HepG2 (cell line): ENCODE results near the gene LENG1. TPM values are rescaled to one million over a fixed set of nuclear protein-coding genes. Genes with fewer than 3 reads are reported as not detected.

ENCODE experiments used
- DPF2 ChIP-seq: sonication (generic); formaldehyde crosslinking; IDR thresholded peaks from 2 replicates; pipeline ENCODE4 v1.4.0; 2020; ENCODE audit warnings: mild to moderate bottlenecking, low read depth, missing genetic modification reagents, borderline replicate concordance
- HDAC2 ChIP-seq: sonication (generic); formaldehyde crosslinking; IDR thresholded peaks from 2 replicates; pipeline ENCODE4 v1.4.0; 2020; ENCODE audit warnings: missing genetic modification reagents
- MIXL1 ChIP-seq: IDR thresholded peaks from 2 replicates; pipeline ENCODE4 v1.6.1; 2016
- PAX8 ChIP-seq: sonication (generic); formaldehyde crosslinking; IDR thresholded peaks from 2 replicates; pipeline ENCODE4 v1.8.0; 2022; ENCODE audit warnings: mild to moderate bottlenecking, missing genetic modification reagents, borderline replicate concordance
- RAD21 ChIP-seq: fragments of 450-650 bp; formaldehyde crosslinking; IDR thresholded peaks from 2 replicates; pipeline ENCODE4 v1.5.0; 2020; ENCODE audit warnings: mild to moderate bottlenecking
- SIN3B ChIP-seq: fragments of 150-350 bp; IDR thresholded peaks from 2 replicates; pipeline ENCODE4 v1.6.1; 2014; ENCODE audit warnings: low read length
- SUZ12 ChIP-seq: fragments of 150-350 bp; IDR thresholded peaks from 2 replicates; pipeline ENCODE4 v1.6.1; 2014; ENCODE audit warnings: low read depth, low read length
- TSC22D2 ChIP-seq: sonication (generic); formaldehyde crosslinking; IDR thresholded peaks from 2 replicates; pipeline ENCODE4 v1.5.1; 2020; ENCODE audit warnings: missing genetic modification reagents, mild to moderate bottlenecking, borderline replicate concordance
- ZNF709 ChIP-seq: sonication (generic); formaldehyde crosslinking; IDR thresholded peaks from 2 replicates; pipeline ENCODE4 v1.5.0; 2020; ENCODE audit warnings: mild to moderate bottlenecking, missing genetic modification reagents
- ZNF781 ChIP-seq: sonication (generic); formaldehyde crosslinking; IDR thresholded peaks from 2 replicates; pipeline ENCODE4 v1.5.1; 2020; ENCODE audit warnings: borderline replicate concordance, mild to moderate bottlenecking, missing genetic modification reagents; ENCODE audit errors: not compliant biosample characterization
- polyA plus RNA-seq, 8 experiments: library from polyadenylated mRNA; depleted of rRNA in 3 of 8; stranded (reverse) in 7 of 8; unstranded in 1 of 8; fragments of >200 nt; fragmentation: Illumina TruSeq in 4 of 8; extraction: Trizol in 4 of 8; gene quantifications; 2 replicates each; pipeline versions ENCODE4 v1.2.1 to v1.2.3, GENCODE V29; 2011 to 2016; ENCODE audit warnings: low read depth in 4 of 8, missing spikeins in 1 of 8, mixed read lengths in 1 of 8; ENCODE audit not compliant: insufficient read depth in 1 of 8
- total RNA-seq, 5 experiments: library from RNA; depleted of rRNA; stranded (reverse); fragments of >200 nt; fragmentation: Illumina TruSeq; extraction: Trizol; gene quantifications; 2 replicates each; pipeline ENCODE4 v1.2.3, GENCODE V29; 2016; ENCODE audit warnings: low read depth in 1 of 5
- TF ChIP-seq, protein P1 (sequence below): IDR thresholded peaks from 2 replicates; pipeline ENCODE4 v1.6.1; 2012; ENCODE audit warnings: low read length, improper control_type of control experiment
- TF ChIP-seq, protein P2 (sequence below): IDR thresholded peaks from 2 replicates; pipeline ENCODE4 v1.6.1; 2018; ENCODE audit warnings: missing genetic modification reagents, mild to moderate bottlenecking, missing compliant biosample characterization
- TF ChIP-seq, protein P3 (sequence below): sonication (generic); formaldehyde crosslinking; IDR thresholded peaks from 2 replicates; pipeline ENCODE4 v1.4.0; 2020; ENCODE audit warnings: mild to moderate bottlenecking, missing genetic modification reagents
- TF ChIP-seq, protein P4 (sequence below): sonication (generic); formaldehyde crosslinking; IDR thresholded peaks from 2 replicates; pipeline ENCODE4 v1.4.0; 2020; ENCODE audit warnings: mild to moderate bottlenecking, low read depth, missing genetic modification reagents
- TF ChIP-seq, protein P5 (sequence below): sonication (generic); formaldehyde crosslinking; IDR thresholded peaks from 2 replicates; pipeline ENCODE4 v1.8.1; 2023; ENCODE audit warnings: mild to moderate bottlenecking, missing genetic modification reagents

LENG1 gene
- total and polyA plus RNA-seq, 2 of the 13 experiments (the other 11 are each of a cell fraction or from before 2014, with no cell fraction given) = 1.8 to 3.8 TPM

DNA sequence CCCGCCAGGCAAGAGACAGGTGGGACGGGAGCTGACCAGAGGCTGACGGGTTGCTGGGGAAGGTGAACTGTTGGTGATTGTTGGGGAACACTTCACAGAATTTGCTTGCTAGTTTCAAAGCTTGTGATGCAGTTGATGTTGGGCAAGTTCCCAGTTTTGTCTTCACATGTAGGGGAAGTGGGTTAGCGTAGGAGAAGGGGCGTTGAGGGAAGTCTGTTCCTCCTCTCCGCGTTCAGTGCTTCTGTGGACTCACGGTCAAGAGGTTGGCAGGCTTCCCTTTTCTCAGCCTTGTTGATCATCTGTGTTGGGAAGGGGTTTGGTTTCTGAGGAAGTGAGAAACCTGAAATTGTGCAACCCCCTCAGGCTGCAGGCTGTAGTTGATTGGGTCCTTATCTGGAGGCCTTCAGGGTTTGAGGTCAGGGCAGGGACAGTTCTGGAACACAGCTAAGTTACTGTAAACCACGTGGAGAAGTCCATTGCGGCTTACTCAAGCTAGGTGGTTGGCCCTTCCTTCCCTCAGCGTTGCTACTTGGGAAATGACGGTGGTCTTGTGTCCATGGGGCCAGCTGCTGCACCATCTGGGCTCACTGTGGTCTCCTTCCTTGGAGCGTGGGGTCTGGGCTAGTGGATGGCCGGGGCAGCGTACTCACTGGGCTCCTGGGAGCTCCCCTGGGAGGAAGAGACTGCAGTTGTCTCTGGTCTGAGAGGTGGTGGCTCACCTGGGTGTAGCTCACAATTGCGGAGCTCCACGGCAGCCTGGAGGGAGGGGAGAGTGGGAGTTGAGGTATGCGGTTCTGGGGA lies 48.7 kb upstream of the LENG1 start (continued):
- TF ChIP-seq, protein P1, sequence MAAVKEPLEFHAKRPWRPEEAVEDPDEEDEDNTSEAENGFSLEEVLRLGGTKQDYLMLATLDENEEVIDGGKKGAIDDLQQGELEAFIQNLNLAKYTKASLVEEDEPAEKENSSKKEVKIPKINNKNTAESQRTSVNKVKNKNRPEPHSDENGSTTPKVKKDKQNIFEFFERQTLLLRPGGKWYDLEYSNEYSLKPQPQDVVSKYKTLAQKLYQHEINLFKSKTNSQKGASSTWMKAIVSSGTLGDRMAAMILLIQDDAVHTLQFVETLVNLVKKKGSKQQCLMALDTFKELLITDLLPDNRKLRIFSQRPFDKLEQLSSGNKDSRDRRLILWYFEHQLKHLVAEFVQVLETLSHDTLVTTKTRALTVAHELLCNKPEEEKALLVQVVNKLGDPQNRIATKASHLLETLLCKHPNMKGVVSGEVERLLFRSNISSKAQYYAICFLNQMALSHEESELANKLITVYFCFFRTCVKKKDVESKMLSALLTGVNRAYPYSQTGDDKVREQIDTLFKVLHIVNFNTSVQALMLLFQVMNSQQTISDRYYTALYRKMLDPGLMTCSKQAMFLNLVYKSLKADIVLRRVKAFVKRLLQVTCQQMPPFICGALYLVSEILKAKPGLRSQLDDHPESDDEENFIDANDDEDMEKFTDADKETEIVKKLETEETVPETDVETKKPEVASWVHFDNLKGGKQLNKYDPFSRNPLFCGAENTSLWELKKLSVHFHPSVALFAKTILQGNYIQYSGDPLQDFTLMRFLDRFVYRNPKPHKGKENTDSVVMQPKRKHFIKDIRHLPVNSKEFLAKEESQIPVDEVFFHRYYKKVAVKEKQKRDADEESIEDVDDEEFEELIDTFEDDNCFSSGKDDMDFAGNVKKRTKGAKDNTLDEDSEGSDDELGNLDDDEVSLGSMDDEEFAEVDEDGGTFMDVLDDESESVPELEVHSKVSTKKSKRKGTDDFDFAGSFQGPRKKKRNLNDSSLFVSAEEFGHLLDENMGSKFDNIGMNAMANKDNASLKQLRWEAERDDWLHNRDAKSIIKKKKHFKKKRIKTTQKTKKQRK = no peak
- TF ChIP-seq ZNF781 (CRISPR knock-in tag) = no peak
- TF ChIP-seq TSC22D2 = 0 out of 2 replicates have a peak, but pooled peaks have one; percentile 32
- no peak for TF ChIP-seq RAD21
- TF ChIP-seq HDAC2 (CRISPR knock-in tag) = no peak
- TF ChIP-seq MIXL1 (CRISPR knock-in tag) = peak; percentile 15; the same call in 1 of the 2 replicates
- TF ChIP-seq, protein P2, sequence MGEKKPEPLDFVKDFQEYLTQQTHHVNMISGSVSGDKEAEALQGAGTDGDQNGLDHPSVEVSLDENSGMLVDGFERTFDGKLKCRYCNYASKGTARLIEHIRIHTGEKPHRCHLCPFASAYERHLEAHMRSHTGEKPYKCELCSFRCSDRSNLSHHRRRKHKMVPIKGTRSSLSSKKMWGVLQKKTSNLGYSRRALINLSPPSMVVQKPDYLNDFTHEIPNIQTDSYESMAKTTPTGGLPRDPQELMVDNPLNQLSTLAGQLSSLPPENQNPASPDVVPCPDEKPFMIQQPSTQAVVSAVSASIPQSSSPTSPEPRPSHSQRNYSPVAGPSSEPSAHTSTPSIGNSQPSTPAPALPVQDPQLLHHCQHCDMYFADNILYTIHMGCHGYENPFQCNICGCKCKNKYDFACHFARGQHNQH (CRISPR knock-in tag) = peak; percentile 39; the same call in 1 of the 2 replicates
- TF ChIP-seq, protein P3, sequence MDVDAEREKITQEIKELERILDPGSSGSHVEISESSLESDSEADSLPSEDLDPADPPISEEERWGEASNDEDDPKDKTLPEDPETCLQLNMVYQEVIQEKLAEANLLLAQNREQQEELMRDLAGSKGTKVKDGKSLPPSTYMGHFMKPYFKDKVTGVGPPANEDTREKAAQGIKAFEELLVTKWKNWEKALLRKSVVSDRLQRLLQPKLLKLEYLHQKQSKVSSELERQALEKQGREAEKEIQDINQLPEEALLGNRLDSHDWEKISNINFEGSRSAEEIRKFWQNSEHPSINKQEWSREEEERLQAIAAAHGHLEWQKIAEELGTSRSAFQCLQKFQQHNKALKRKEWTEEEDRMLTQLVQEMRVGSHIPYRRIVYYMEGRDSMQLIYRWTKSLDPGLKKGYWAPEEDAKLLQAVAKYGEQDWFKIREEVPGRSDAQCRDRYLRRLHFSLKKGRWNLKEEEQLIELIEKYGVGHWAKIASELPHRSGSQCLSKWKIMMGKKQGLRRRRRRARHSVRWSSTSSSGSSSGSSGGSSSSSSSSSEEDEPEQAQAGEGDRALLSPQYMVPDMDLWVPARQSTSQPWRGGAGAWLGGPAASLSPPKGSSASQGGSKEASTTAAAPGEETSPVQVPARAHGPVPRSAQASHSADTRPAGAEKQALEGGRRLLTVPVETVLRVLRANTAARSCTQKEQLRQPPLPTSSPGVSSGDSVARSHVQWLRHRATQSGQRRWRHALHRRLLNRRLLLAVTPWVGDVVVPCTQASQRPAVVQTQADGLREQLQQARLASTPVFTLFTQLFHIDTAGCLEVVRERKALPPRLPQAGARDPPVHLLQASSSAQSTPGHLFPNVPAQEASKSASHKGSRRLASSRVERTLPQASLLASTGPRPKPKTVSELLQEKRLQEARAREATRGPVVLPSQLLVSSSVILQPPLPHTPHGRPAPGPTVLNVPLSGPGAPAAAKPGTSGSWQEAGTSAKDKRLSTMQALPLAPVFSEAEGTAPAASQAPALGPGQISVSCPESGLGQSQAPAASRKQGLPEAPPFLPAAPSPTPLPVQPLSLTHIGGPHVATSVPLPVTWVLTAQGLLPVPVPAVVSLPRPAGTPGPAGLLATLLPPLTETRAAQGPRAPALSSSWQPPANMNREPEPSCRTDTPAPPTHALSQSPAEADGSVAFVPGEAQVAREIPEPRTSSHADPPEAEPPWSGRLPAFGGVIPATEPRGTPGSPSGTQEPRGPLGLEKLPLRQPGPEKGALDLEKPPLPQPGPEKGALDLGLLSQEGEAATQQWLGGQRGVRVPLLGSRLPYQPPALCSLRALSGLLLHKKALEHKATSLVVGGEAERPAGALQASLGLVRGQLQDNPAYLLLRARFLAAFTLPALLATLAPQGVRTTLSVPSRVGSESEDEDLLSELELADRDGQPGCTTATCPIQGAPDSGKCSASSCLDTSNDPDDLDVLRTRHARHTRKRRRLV (CRISPR knock-in tag) = no peak
- TF ChIP-seq SUZ12 = no peak
- no peak for TF ChIP-seq SIN3B
- TF ChIP-seq ZNF709 (CRISPR knock-in tag) = no peak
- TF ChIP-seq, protein P4, sequence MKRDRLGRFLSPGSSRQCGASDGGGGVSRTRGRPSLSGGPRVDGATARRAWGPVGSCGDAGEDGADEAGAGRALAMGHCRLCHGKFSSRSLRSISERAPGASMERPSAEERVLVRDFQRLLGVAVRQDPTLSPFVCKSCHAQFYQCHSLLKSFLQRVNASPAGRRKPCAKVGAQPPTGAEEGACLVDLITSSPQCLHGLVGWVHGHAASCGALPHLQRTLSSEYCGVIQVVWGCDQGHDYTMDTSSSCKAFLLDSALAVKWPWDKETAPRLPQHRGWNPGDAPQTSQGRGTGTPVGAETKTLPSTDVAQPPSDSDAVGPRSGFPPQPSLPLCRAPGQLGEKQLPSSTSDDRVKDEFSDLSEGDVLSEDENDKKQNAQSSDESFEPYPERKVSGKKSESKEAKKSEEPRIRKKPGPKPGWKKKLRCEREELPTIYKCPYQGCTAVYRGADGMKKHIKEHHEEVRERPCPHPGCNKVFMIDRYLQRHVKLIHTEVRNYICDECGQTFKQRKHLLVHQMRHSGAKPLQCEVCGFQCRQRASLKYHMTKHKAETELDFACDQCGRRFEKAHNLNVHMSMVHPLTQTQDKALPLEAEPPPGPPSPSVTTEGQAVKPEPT = no peak
- TF ChIP-seq DPF2 = no peak
- TF ChIP-seq PAX8 (CRISPR knock-in tag) = no peak
- TF ChIP-seq, protein P5, sequence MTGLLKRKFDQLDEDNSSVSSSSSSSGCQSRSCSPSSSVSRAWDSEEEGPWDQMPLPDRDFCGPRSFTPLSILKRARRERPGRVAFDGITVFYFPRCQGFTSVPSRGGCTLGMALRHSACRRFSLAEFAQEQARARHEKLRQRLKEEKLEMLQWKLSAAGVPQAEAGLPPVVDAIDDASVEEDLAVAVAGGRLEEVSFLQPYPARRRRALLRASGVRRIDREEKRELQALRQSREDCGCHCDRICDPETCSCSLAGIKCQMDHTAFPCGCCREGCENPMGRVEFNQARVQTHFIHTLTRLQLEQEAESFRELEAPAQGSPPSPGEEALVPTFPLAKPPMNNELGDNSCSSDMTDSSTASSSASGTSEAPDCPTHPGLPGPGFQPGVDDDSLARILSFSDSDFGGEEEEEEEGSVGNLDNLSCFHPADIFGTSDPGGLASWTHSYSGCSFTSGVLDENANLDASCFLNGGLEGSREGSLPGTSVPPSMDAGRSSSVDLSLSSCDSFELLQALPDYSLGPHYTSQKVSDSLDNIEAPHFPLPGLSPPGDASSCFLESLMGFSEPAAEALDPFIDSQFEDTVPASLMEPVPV (CRISPR knock-in tag) = no peak
